ENCODE data around the gene PTPN18. TPM values are rescaled to one million over a fixed set of nuclear protein-coding genes. Genes with fewer than 3 reads are reported as not detected.
"Not testable (repeated sequence)": the region's sequence is repeated elsewhere in the genome, so short reads cannot be mapped to it uniquely, and the experiment has no call there.

The PTPN18 gene
- total RNA-seq, 1 donor from 2014 or later, result 26.0 TPM

GRCh38 chr2:130391872-130392670, 36.2 kb downstream of the PTPN18 start:
- no peaks in the 10 kb centered on the region for H3K36me3 ChIP-seq
- DNase-seq (ENCODE audit: extremely low spot score in 2 of 2), result no peak
- H3K4me3 ChIP-seq, result peak overlapping the region; percentile 59 to 82
- intact Hi-C loops (cut with DNase I), result no loop called here
- H3K27ac ChIP-seq, result peak overlapping the region; percentile 83
- H3K9me3 ChIP-seq, result no peaks in the 10 kb centered on the region
- TF ChIP-seq CTCF (IDR thresholded peaks at IDR 0.05), result no peak
- no peak for TF ChIP-seq POLR2A (IDR thresholded peaks at IDR 0.05)
- TF ChIP-seq POLR2AphosphoS5 (IDR thresholded peaks at IDR 0.05; ENCODE audit: insufficient read depth in 1 of 2, low read depth in 1 of 2), result peak in 1 of 2 donors; percentile 25
- no peaks in the 10 kb centered on the region for H3K27me3 ChIP-seq
- peaks cover 30% of the 10 kb centered on the region for H3K4me1 ChIP-seq

- intact Hi-C loops (cut with DNase I), result no loop called here
- DNase-seq (ENCODE audit: extremely low spot score in 2 of 2), result no peak
- Histone ChIP-seq H3K27ac (no peak overlapping the region), H3K27me3 (no peaks in the 10 kb centered on the region), H3K36me3 (no peaks in the 10 kb centered on the region), H3K4me1 (peaks cover 21% of the 10 kb centered on the region), H3K9me3 (no peaks in the 10 kb centered on the region), H3K4me3 (no peak overlapping the region)
- no peak for TF ChIP-seq CTCF (IDR thresholded peaks at IDR 0.05)
- no peak for TF ChIP-seq POLR2AphosphoS5 (IDR thresholded peaks at IDR 0.05; ENCODE audit: insufficient read depth in 1 of 2, low read depth in 1 of 2)
Observed at GRCh38 chr2:130393318-130393910, 37.6 kb downstream of the PTPN18 start.

GRCh38 chr2:130406280-130406679, 50.4 kb downstream of the PTPN18 start:
- H3K36me3 ChIP-seq; H3K27me3 ChIP-seq; H3K4me3 ChIP-seq; H3K27ac ChIP-seq; H3K9me3 ChIP-seq; DNase-seq (ENCODE audit: extremely low spot score in 2 of 2); H3K4me1 ChIP-seq; intact Hi-C loops (cut with DNase I): not testable (repeated sequence)

GRCh38 chr2:130416693-130417092, 60.8 kb downstream of the PTPN18 start:
- H3K27me3 ChIP-seq; DNase-seq (ENCODE audit: extremely low spot score in 2 of 2); H3K27ac ChIP-seq; H3K36me3 ChIP-seq; H3K4me1 ChIP-seq; H3K9me3 ChIP-seq; H3K4me3 ChIP-seq; intact Hi-C loops (cut with DNase I): not testable (repeated sequence)

- H3K27me3 ChIP-seq; DNase-seq (ENCODE audit: extremely low spot score in 2 of 2); H3K4me1 ChIP-seq; H3K27ac ChIP-seq; H3K9me3 ChIP-seq; intact Hi-C loops (cut with DNase I); H3K4me3 ChIP-seq; H3K36me3 ChIP-seq: not testable (repeated sequence)
Observed at GRCh38 chr2:130418845-130419244, 63.0 kb downstream of the PTPN18 start.

Small RNA genes lying within 50 kb of the gene (small RNA-seq; reads per million reads assigned to genes)
- not detected for gene AC132479.1

Other genes starting within 250 kb of the PTPN18 start
- gene POTEF, start 226.8 kb upstream of the PTPN18 start, total RNA-seq, result not detected
- gene CCDC74B, start 210.9 kb upstream of the PTPN18 start, total RNA-seq, result 10.3 TPM
- gene SMPD4, start 174.5 kb upstream of the PTPN18 start, total RNA-seq, result 45.2 TPM
- 156 TPM for gene MZT2B, start 173.8 kb upstream of the PTPN18 start, total RNA-seq
- not detected for gene TUBA3E, start 157.6 kb upstream of the PTPN18 start, total RNA-seq
- 88.4 TPM for gene IMP4, start 13.2 kb upstream of the PTPN18 start, total RNA-seq
- not detected for gene POTEI, start 153.3 kb downstream of the PTPN18 start, total RNA-seq
- gene CFC1B, start 165.2 kb downstream of the PTPN18 start, total RNA-seq, result not detected
- gene CFC1, start 243.5 kb downstream of the PTPN18 start, total RNA-seq, result not detected

Measured in vagina (tissue), 2 donors.